A673 (cell line): ENCODE data around the gene FAM120A.

ENCODE experiments used
- EZH2 ChIP-seq: fragments of 200-600 bp; sonication (generic); IDR thresholded peaks from 2 replicates; pipeline ENCODE4 v1.6.1; 2017; ENCODE audit warnings: borderline replicate concordance, low read depth, mild to moderate bottlenecking, mixed read lengths, antibody characterized with exemption, low read length; ENCODE audit not compliant: poor library complexity, severe bottlenecking
- TF ChIP-seq, protein P1 (sequence below): fragments of 300-800, 200-600 bp; sonication (generic); conservative IDR thresholded peaks from 2 replicates; pipeline ENCODE4 v1.5.1; 2017; ENCODE audit warnings: low read depth, mild to moderate bottlenecking, antibody characterized with exemption, low read length, moderate library complexity, mixed read lengths

DNA sequence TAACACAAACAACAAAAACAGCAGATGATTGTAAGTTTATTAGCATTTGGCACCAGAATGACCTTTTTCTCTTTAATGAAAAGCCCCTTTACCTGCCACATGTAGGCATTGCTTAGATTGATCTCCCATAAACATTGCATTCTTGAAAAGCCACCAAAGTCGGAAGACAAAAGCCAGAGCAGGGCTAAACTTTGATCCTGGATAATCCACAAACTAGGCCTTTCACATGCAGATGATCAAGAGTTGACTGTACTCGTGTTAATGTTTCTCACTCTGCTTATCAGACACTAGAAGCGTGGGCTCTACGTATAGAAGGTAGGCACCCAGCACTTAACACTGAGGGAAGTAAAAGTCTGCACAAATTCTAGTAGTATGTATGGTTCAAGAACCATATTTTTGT lies 103.9 kb downstream of the FAM120A start:
- TF ChIP-seq, protein P1, sequence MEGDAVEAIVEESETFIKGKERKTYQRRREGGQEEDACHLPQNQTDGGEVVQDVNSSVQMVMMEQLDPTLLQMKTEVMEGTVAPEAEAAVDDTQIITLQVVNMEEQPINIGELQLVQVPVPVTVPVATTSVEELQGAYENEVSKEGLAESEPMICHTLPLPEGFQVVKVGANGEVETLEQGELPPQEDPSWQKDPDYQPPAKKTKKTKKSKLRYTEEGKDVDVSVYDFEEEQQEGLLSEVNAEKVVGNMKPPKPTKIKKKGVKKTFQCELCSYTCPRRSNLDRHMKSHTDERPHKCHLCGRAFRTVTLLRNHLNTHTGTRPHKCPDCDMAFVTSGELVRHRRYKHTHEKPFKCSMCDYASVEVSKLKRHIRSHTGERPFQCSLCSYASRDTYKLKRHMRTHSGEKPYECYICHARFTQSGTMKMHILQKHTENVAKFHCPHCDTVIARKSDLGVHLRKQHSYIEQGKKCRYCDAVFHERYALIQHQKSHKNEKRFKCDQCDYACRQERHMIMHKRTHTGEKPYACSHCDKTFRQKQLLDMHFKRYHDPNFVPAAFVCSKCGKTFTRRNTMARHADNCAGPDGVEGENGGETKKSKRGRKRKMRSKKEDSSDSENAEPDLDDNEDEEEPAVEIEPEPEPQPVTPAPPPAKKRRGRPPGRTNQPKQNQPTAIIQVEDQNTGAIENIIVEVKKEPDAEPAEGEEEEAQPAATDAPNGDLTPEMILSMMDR, result no peak
- no peak for TF ChIP-seq EZH2
